Measurements from ENCODE around the gene TMEM178A.
"Not testable (repeated sequence)": the region's sequence is repeated elsewhere in the genome, so short reads cannot be mapped to it uniquely, and the experiment has no call there.

The TMEM178A gene

GRCh38 chr2:39665811-39666490 lies at the start of gene TMEM178A:
Gene TMEM178A, plus strand, starts transcription at chr2:39665917. Its CDS starts 58 bp downstream, at chr2:39665975.
- no peak for DNase-seq

GRCh38 chr2:39618236-39618635 lies 47.5 kb upstream of the TMEM178A start:
- DNase-seq, result no peak

GRCh38 chr2:39618736-39619135 lies 47.0 kb upstream of the TMEM178A start:
- no peak for DNase-seq

GRCh38 chr2:39620067-39620466 lies 45.6 kb upstream of the TMEM178A start:
- no peak for DNase-seq

- DNase-seq, result no peak
Measured at GRCh38 chr2:39621596-39621995, 44.1 kb upstream of the TMEM178A start.

- DNase-seq, result no peak
Measured at GRCh38 chr2:39622860-39623259, 42.9 kb upstream of the TMEM178A start.

GRCh38 chr2:39623917-39624316 lies 41.8 kb upstream of the TMEM178A start:
- DNase-seq, result no peak

GRCh38 chr2:39625193-39625926 lies 40.4 kb upstream of the TMEM178A start:
- DNase-seq, result no peak

GRCh38 chr2:39625927-39626270 lies 39.8 kb upstream of the TMEM178A start:
- DNase-seq, result no peak

- not testable (repeated sequence) for DNase-seq
Measured at GRCh38 chr2:39628346-39628745, 37.4 kb upstream of the TMEM178A start.

GRCh38 chr2:39629646-39630045 lies 36.1 kb upstream of the TMEM178A start:
- DNase-seq, result no peak

GRCh38 chr2:39631256-39631655 lies 34.5 kb upstream of the TMEM178A start:
- DNase-seq, result no peak

- no peak for DNase-seq
Measured at GRCh38 chr2:39631718-39632117, 34.0 kb upstream of the TMEM178A start.

- no peak for DNase-seq
Measured at GRCh38 chr2:39632876-39633275, 32.8 kb upstream of the TMEM178A start.

GRCh38 chr2:39636306-39636705 lies 29.4 kb upstream of the TMEM178A start:
- DNase-seq, result no peak

- DNase-seq, result no peak
Measured at GRCh38 chr2:39638581-39638980, 27.1 kb upstream of the TMEM178A start.

GRCh38 chr2:39640107-39640506 lies 25.6 kb upstream of the TMEM178A start:
- no peak for DNase-seq

GRCh38 chr2:39640681-39641080 lies 25.0 kb upstream of the TMEM178A start:
- DNase-seq, result no peak

GRCh38 chr2:39641635-39642034 lies 24.1 kb upstream of the TMEM178A start:
- DNase-seq, result no peak

GRCh38 chr2:39642051-39642718 lies 23.5 kb upstream of the TMEM178A start:
- no peak for DNase-seq

- no peak for DNase-seq
Measured at GRCh38 chr2:39645826-39646225, 19.9 kb upstream of the TMEM178A start.

GRCh38 chr2:39646267-39646666 lies 19.4 kb upstream of the TMEM178A start:
- no peak for DNase-seq

- DNase-seq, result no peak
Measured at GRCh38 chr2:39647104-39647765, 18.5 kb upstream of the TMEM178A start.

- DNase-seq, result no peak
Measured at GRCh38 chr2:39648580-39648979, 17.1 kb upstream of the TMEM178A start.

All from NCI-H2029 (cell line).